ENCODE data around the gene ZGLP1. TPM values are rescaled to one million over a fixed set of nuclear protein-coding genes. Genes with fewer than 3 reads are reported as not detected.

Gene ZGLP1
- total RNA-seq, 1 donor from 2014 or later, result 6.2 TPM

DNA sequence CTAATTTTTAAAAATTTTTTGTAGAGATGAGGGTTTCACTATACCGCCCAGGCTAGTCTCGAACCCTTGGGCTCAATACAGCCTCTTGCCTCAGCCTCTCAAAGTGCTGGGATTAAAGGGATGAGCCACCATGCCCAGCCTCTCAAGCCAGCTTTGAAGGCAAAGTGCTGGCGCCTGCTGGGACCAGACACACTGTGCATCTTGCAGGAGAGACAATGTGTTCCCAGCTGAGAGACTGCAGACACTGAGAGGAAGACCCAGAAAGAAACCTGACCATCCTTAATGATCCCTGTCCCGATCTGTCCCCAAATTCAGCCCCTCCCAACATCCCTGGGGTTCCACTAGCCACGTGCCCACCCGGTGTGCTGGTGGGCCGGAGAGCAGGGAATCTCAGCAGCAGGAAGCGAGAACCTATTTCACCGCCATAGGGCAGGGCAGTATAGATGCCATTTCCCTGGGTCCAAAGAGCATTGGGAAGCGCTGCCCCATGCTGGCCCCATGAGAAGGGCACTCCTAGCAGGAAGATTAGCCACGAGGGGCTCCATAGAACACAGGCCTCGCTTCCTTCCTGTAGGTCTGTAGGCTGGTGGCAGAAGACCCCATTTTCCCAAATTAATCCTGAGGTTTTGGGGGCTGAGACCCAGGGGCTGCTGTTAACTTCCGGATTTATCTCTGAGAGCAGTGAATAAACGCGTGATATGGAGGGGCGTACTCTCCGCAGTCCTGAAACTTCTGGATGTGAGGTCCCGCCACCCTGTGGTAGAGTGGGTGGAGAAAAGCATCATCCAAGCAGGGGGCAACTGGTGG is 22.7 kb upstream of the ZGLP1 start:
- TF ChIP-seq, protein P1, sequence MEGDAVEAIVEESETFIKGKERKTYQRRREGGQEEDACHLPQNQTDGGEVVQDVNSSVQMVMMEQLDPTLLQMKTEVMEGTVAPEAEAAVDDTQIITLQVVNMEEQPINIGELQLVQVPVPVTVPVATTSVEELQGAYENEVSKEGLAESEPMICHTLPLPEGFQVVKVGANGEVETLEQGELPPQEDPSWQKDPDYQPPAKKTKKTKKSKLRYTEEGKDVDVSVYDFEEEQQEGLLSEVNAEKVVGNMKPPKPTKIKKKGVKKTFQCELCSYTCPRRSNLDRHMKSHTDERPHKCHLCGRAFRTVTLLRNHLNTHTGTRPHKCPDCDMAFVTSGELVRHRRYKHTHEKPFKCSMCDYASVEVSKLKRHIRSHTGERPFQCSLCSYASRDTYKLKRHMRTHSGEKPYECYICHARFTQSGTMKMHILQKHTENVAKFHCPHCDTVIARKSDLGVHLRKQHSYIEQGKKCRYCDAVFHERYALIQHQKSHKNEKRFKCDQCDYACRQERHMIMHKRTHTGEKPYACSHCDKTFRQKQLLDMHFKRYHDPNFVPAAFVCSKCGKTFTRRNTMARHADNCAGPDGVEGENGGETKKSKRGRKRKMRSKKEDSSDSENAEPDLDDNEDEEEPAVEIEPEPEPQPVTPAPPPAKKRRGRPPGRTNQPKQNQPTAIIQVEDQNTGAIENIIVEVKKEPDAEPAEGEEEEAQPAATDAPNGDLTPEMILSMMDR (IDR thresholded peaks at IDR 0.05), result no peak
- H3K4me3 ChIP-seq, result peak overlapping the region; percentile 80
- intact Hi-C loops (cut with DNase I), result no loop called here
- H3K4me1 ChIP-seq, result peaks cover 29% of the 10 kb centered on the region
- peaks cover 35% of the 10 kb centered on the region for H3K36me3 ChIP-seq
- H3K27ac ChIP-seq, result peak overlapping the region; percentile 88
- ATAC-seq (no peak), DNase-seq (no peak)
- no peaks in the 10 kb centered on the region for H3K9me3 ChIP-seq
- H3K27me3 ChIP-seq (ENCODE audit: low read depth), result no peaks in the 10 kb centered on the region

DNA sequence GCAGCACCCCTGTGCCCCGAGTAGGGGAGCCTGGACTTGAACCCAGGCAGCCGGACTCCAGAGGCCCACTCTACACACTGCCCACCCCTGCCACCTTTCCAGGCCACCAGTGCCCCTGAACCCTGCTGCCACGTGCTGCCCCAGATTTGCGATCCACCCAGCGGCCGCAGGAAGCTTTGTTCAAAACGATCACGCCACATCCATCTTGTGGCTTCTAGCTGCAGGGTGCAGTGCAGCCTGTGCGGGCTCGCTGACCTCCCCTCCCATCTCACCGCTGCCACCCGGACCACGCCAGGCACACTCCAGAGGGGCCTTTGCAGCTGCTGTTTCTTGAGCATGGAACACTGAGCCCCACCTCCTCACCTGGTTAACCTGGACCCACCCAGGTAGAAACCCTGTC is 19.9 kb upstream of the ZGLP1 start:
- ATAC-seq (no peak), DNase-seq (no peak)
- intact Hi-C loops (cut with DNase I), result no loop called here
- Histone ChIP-seq H3K9me3 (no peaks in the 10 kb centered on the region), H3K36me3 (peaks cover 63% of the 10 kb centered on the region), H3K4me1 (peaks cover 20% of the 10 kb centered on the region), H3K27ac (no peak overlapping the region), H3K27me3 (ENCODE audit: low read depth) (no peaks in the 10 kb centered on the region), H3K4me3 (no peak overlapping the region)
- TF ChIP-seq, protein P1 (IDR thresholded peaks at IDR 0.05), result no peak

DNA sequence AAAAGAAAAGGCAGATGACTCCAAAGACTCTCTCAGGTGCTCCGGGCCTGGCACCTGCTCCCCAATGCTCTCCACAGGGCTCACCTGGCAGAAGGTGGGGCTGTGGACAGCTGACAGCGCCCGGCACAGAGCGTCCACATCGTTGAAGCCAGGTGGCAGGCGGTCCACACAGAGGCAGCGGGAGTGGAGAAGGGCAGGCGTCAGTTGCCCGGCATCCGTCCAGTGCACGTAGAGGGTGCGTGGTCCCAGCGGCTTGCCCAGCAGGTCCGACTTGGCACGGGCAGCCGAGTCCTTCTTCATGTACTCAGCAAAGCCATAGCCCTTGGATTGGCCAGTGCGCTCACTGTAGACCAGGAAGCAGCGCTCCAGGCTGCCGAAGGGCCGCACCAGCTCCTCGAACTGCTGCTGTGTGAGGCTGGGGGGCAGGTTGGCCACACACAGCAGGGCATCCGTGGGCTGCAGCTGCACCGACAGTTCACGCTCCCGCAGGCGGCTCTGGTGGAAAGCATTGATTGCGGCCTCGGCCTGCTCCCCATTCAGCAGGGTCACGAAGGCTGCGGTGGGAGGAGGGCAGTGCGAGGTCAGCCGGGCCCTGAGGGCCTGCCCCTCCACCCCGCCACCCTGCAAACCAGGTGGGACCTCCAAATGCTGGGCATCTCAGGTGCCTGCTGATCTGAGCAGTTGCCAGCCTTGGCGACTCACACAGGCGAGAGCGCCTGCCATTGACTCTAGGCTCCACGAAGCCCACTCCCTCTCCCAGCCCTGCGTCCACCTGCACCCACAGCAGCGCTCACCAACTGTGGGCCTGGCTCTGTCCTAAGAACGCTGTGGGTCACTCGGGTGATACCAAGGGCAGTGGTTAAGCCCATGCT is 19.2 kb upstream of the ZGLP1 start:
- no peak for ATAC-seq
- TF ChIP-seq, protein P1 (IDR thresholded peaks at IDR 0.05), result no peak
- peaks cover 14% of the 10 kb centered on the region for H3K4me1 ChIP-seq
- H3K36me3 ChIP-seq, result peaks cover 71% of the 10 kb centered on the region
- H3K27ac ChIP-seq, result no peak overlapping the region
- intact Hi-C loops (cut with DNase I), result no loop called here
- no peak overlapping the region for H3K4me3 ChIP-seq
- no peak for DNase-seq
- H3K27me3 ChIP-seq (ENCODE audit: low read depth), result no peaks in the 10 kb centered on the region
- H3K9me3 ChIP-seq, result no peaks in the 10 kb centered on the region

DNA sequence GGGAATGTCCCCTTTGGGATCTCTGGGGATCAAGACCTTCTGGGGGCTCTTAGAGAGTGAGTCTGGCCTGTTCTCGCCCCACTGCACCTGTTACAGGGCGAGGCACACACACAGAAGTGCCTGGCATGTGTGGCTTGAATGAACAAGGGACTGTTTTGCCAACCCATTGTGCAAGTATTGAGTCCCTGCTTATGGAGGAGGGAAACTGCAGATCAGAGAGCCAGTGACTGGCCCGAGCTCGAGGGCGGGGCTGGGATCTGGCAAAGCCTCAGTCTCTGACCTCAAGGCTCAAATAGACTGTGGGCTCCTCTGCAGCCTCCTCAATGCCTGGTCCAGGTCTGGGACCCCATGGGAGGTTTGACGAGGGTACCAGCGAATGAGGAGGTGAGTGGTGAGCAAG is 18.2 kb upstream of the ZGLP1 start:
- DNase-seq (no peak), ATAC-seq (no peak)
- H3K9me3 ChIP-seq, result no peaks in the 10 kb centered on the region
- H3K4me3 ChIP-seq, result no peak overlapping the region
- H3K36me3 ChIP-seq, result peaks cover 81% of the 10 kb centered on the region
- peaks cover 13% of the 10 kb centered on the region for H3K4me1 ChIP-seq
- TF ChIP-seq, protein P1 (IDR thresholded peaks at IDR 0.05), result no peak
- H3K27me3 ChIP-seq (ENCODE audit: low read depth), result no peaks in the 10 kb centered on the region
- intact Hi-C loops (cut with DNase I), result no loop called here
- H3K27ac ChIP-seq, result no peak overlapping the region

DNA sequence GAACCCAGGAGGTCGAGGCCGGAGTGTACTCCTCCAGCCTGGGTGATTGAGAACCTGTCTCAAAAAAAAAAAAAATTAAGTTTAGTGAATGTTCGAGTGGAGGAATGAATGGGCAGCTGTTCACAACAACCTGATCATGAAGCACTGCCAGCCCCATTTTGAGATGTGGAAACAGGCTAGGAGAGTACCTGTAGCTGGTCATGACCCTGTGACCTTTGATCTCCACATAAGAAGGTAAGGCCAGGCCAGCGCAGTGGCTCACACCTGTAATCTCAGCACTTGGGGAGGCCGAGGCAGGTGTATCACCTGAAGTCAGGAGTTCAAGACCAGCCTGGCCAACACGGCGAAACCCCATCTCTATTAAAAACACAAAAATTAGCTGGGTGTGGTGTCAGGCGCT is 16.1 kb upstream of the ZGLP1 start:
- peaks cover 100% of the 10 kb centered on the region for H3K36me3 ChIP-seq
- no peaks in the 10 kb centered on the region for H3K27me3 ChIP-seq (ENCODE audit: low read depth)
- DNase-seq, result no peak
- no peaks in the 10 kb centered on the region for H3K9me3 ChIP-seq
- no peak overlapping the region for H3K27ac ChIP-seq
- H3K4me1 ChIP-seq, result no peaks in the 10 kb centered on the region
- H3K4me3 ChIP-seq, result no peak overlapping the region
- intact Hi-C loops (cut with DNase I), result no loop called here
- no peak for ATAC-seq
- TF ChIP-seq, protein P1 (IDR thresholded peaks at IDR 0.05), result no peak

Measured in lower lobe of right lung (tissue), 2 donors.